ENCODE measurements around the gene CARD8. TPM values are rescaled to one million over a fixed set of nuclear protein-coding genes. Genes with fewer than 3 reads are reported as not detected.

CARD8 gene
- total and polyA plus RNA-seq, 2 of the 8 experiments (the other 6 are each of a cell fraction or from before 2014, with no cell fraction given), result 8.9 to 24.4 TPM

DNA sequence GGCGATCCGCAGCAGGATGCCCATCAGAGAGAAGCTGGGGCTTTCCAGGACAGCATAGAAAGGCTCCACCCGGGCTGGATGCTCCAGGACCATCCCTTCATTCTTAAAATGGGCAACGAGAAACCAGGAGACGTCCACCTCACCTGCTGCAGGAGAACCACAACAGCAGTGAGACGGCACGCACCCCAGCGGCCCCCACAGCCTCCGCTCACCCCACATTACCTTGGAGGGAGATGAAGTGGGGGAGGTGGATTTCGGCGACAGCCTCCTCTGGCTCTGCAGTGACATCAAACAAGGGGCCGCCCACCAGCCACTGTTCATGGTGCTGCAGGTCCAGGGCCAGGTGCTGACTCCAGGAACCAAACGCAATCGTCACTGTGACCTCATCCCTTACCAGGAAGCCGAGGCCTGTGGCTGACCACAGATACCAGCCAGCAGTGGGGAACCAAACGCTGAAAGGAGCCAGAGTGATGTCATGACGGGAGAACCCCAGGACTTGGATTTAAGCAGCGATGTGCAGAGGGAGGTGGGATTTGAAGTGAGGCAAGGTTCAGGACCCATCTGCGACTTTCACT is 25.1 kb downstream of the CARD8 start:
- Histone ChIP-seq H2BK12ac (ENCODE audit: low read depth, low read length) (no peak overlapping the region), H2BK15ac (ENCODE audit: low read length) (no peak overlapping the region), H2BK5ac (ENCODE audit: low read depth, low read length) (no peak overlapping the region), H3K18ac (ENCODE audit: extremely low read depth, low read length) (no peak overlapping the region), H3K9ac (replicated peaks in 1 of 4; ENCODE audit: extremely low read depth in 1 of 4, low read depth in 3 of 4, low read length in 3 of 4) (no peak overlapping the region), H3K36me3 (ENCODE audit: control insufficient read depth in 2 of 4, insufficient read depth in 4 of 4, low read length in 3 of 4) (peaks cover 0 to 11% (median 1%) of the 10 kb centered on the region in 4 experiments; a peak in 2 of 8 replicates), H2AFZ (ENCODE audit: low read length) (no peak overlapping the region), H4K5ac (ENCODE audit: insufficient read length, low read depth, low read length) (no peak overlapping the region), H2AK5ac (ENCODE audit: low read depth, low read length) (no peak overlapping the region), H3K4me1 (replicated peaks in 1 of 4; ENCODE audit: control insufficient read depth in 3 of 4, insufficient read depth in 4 of 4, low read length in 3 of 4) (no peaks in the 10 kb centered on the region), H3K23me2 (ENCODE audit: low read depth, low read length) (no peaks in the 10 kb centered on the region; the same call in 1 of the 2 replicates), H2BK120ac (replicated peaks; ENCODE audit: low read depth, low read length) (no peak overlapping the region), H4K20me1 (replicated peaks in 1 of 2; ENCODE audit: control insufficient read depth in 1 of 2, insufficient read depth in 2 of 2, low read length in 2 of 2) (no peaks in the 10 kb centered on the region), H3K4me2 (ENCODE audit: insufficient read depth in 1 of 2, low read depth in 2 of 2, low read length in 2 of 2) (no peak overlapping the region), H3K79me2 (ENCODE audit: control insufficient read depth in 1 of 2, insufficient read depth in 2 of 2, low read length in 2 of 2) (no peaks in the 10 kb centered on the region), H3K4me3 (ENCODE audit: extremely low read depth in 1 of 4, insufficient read depth in 2 of 4, low read depth in 3 of 4, low read length in 4 of 4) (no peak overlapping the region), H3K23ac (ENCODE audit: insufficient read length) (no peak overlapping the region), H3K79me1 (ENCODE audit: low read depth, low read length) (no peaks in the 10 kb centered on the region), H2BK20ac (ENCODE audit: low read length) (no peak overlapping the region), H3K4ac (replicated peaks; ENCODE audit: insufficient read length, low read depth, low read length) (no peak overlapping the region), H4K8ac (ENCODE audit: extremely low read depth, insufficient read depth, low read length) (no peak overlapping the region), H3K27me3 (replicated peaks in 1 of 4; ENCODE audit: control insufficient read depth in 3 of 4, extremely low read depth in 1 of 4, insufficient read depth in 3 of 4, low read length in 3 of 4) (no peaks in the 10 kb centered on the region), H3K56ac (replicated peaks; ENCODE audit: insufficient read length, low read depth, low read length) (no peak overlapping the region), H3K9me3 (ENCODE audit: insufficient read depth in 2 of 2, low read depth in 1 of 2, low read length in 1 of 2) (peaks cover 3% of the 10 kb centered on the region in 2 experiments; a peak in 1 of 4 replicates), H3K27ac (ENCODE audit: low read depth, low read length) (no peak overlapping the region), H4K91ac (replicated peaks; ENCODE audit: insufficient read length, low read length) (no peak overlapping the region), H3K14ac (ENCODE audit: insufficient read length) (no peak overlapping the region)
- TF ChIP-seq BACH1 (IDR thresholded peaks at IDR 0.05; ENCODE audit: low read length) (no peak), RNF2 (IDR thresholded peaks at IDR 0.05; ENCODE audit: borderline replicate concordance, low read depth, low read length, missing control alignments, poor library complexity, severe bottlenecking) (no peak), ASH2L (IDR thresholded peaks at IDR 0.05; ENCODE audit: low read length) (no peak)
- TF ChIP-seq, protein P1, sequence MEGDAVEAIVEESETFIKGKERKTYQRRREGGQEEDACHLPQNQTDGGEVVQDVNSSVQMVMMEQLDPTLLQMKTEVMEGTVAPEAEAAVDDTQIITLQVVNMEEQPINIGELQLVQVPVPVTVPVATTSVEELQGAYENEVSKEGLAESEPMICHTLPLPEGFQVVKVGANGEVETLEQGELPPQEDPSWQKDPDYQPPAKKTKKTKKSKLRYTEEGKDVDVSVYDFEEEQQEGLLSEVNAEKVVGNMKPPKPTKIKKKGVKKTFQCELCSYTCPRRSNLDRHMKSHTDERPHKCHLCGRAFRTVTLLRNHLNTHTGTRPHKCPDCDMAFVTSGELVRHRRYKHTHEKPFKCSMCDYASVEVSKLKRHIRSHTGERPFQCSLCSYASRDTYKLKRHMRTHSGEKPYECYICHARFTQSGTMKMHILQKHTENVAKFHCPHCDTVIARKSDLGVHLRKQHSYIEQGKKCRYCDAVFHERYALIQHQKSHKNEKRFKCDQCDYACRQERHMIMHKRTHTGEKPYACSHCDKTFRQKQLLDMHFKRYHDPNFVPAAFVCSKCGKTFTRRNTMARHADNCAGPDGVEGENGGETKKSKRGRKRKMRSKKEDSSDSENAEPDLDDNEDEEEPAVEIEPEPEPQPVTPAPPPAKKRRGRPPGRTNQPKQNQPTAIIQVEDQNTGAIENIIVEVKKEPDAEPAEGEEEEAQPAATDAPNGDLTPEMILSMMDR (IDR thresholded peaks at IDR 0.05; ENCODE audit: control extremely low read depth in 1 of 3, insufficient read depth in 1 of 3, low read depth in 1 of 3, low read length in 3 of 3), result no peak
- no peak for DNase-seq (ENCODE audit: low read depth in 1 of 2, low spot score in 2 of 2)
- 92% methylated on average over 15 of the region's 19 CpGs; no CpG with 5 or more reads in 1 of the 2 experiments for WGBS, 2 experiments (ENCODE audit: extremely low coverage in 1 of 2, insufficient coverage in 1 of 2, insufficient read length in 1 of 2, insufficient replicate concordance in 2 of 2, low coverage in 1 of 2, low lambda C conversion rate in 2 of 2, missing lambda C conversion rate in 1 of 2)
- CTCF ChIA-PET (ENCODE audit: partially characterized antibody), result interaction anchor here (0.8 to 1.2 kb wide), 3 partner anchors 36 to 279 kb away, joined by 3 read pairs; no protein-coding TSS in a partner anchor
- POLR2A ChIA-PET (ENCODE audit: partially characterized antibody), result no interaction called here
- FAIRE-seq, result no peak

Data from H1 (cell line).